Measurements from ENCODE around the gene DENR.
A peak's percentile ranks its signal among the peaks of the same experiment; 100 is the strongest.

The DENR gene

GRCh38 chr12:122726080-122726558 lies 26.5 kb upstream of the DENR start:
- TF ChIP-seq GABPA (IDR thresholded peaks at IDR 0.05; ENCODE audit: low read depth): no peak
- no peak for TF ChIP-seq CTCF (IDR thresholded peaks at IDR 0.05; ENCODE audit: insufficient read depth, low read length)
- peak; percentile 92 for TF ChIP-seq SPI1 (IDR thresholded peaks at IDR 0.05; ENCODE audit: borderline replicate concordance, low read depth)
- no peak for TF ChIP-seq REST (IDR thresholded peaks at IDR 0.05; ENCODE audit: insufficient replicate concordance, low read depth)
- no peak for TF ChIP-seq POLR2AphosphoS5 (IDR thresholded peaks at IDR 0.05; ENCODE audit: low read depth)
- Histone ChIP-seq H3K27me3 (ENCODE audit: insufficient read depth, poor library complexity, severe bottlenecking) (peaks cover 7% of the 10 kb centered on the region), H3K4me3 (replicated peaks; ENCODE audit: insufficient read depth, low read length) (no peak overlapping the region), H3K27ac (replicated peaks) (peak overlapping the region; percentile 21; the same call in 1 of the 2 replicates)
- DNase-seq (ENCODE audit: low read depth in 1 of 2, low spot score in 1 of 2): peak in 1 of 2 experiments; percentile 31

- no peak for DNase-seq (ENCODE audit: low read depth in 1 of 2, low spot score in 1 of 2)
- Histone ChIP-seq H3K4me3 (replicated peaks; ENCODE audit: insufficient read depth, low read length) (no peak overlapping the region), H3K27me3 (ENCODE audit: insufficient read depth, poor library complexity, severe bottlenecking) (peaks cover 7% of the 10 kb centered on the region), H3K27ac (replicated peaks) (no peak overlapping the region)
- no peak for TF ChIP-seq CTCF (IDR thresholded peaks at IDR 0.05; ENCODE audit: insufficient read depth, low read length)
- no peak for TF ChIP-seq SPI1 (IDR thresholded peaks at IDR 0.05; ENCODE audit: borderline replicate concordance, low read depth)
- no peak for TF ChIP-seq GABPA (IDR thresholded peaks at IDR 0.05; ENCODE audit: low read depth)
- TF ChIP-seq POLR2AphosphoS5 (IDR thresholded peaks at IDR 0.05; ENCODE audit: low read depth): no peak
- no peak for TF ChIP-seq REST (IDR thresholded peaks at IDR 0.05; ENCODE audit: insufficient replicate concordance, low read depth)
These were observed 22.9 kb upstream of the DENR start for GRCh38 chr12:122729583-122730214.

- no peak within 1 kb of the TSS for H3K27ac ChIP-seq (replicated peaks)
- H3K27me3 ChIP-seq (ENCODE audit: insufficient read depth, poor library complexity, severe bottlenecking): peaks cover 7% of the 10 kb centered on the region
- TF ChIP-seq POLR2AphosphoS5 (IDR thresholded peaks at IDR 0.05; ENCODE audit: low read depth) (no peak), REST (IDR thresholded peaks at IDR 0.05; ENCODE audit: insufficient replicate concordance, low read depth) (no peak), CTCF (IDR thresholded peaks at IDR 0.05; ENCODE audit: insufficient read depth, low read length) (no peak), SPI1 (IDR thresholded peaks at IDR 0.05; ENCODE audit: borderline replicate concordance, low read depth) (no peak), GABPA (IDR thresholded peaks at IDR 0.05; ENCODE audit: low read depth) (no peak)
- no peak within 1 kb of the TSS for H3K4me3 ChIP-seq (replicated peaks; ENCODE audit: insufficient read depth, low read length)
- no peak for DNase-seq (ENCODE audit: low read depth in 1 of 2, low spot score in 1 of 2)
These were observed 22.2 kb upstream of the DENR start, which contains the start of gene HCAR1 for GRCh38 chr12:122730215-122731014. Gene HCAR1, minus strand, starts transcription at chr12:122730844. Its CDS starts 505 bp downstream, at chr12:122730339.

All from HL-60 (cell line).